ENCODE measurements around the gene GPC6. TPM values are rescaled to one million over a fixed set of nuclear protein-coding genes. Genes with fewer than 3 reads are reported as not detected.

The GPC6 gene
- polyA plus RNA-seq, 1 of the 3 experiments (the other 2 are of a cell fraction): 6.7 TPM

DNA sequence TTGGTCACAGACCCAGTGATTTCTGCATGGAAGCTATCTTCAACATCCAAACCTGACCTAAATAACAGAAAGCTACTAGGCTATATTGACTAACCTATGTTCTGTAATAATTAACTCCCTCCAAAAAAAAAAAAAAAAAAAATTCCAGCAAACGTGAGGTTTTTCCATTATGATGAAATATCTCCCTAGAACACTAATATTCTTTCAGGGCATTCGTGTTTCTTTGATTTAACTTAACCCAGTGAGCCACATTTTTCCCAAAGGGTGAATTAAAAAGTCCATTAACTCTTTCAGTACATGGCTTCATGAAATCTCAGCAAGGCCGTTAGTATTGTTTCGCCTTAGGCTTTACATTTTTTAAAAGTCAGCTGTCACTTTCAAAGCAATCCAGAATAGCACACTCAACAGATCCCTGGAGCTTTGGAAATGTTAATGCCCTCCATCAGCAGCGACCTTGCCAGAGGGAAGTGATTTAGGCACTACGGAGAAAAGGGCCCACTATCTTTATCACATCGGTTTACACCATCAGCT lies 1077.1 kb downstream of the GPC6 start:
- Histone ChIP-seq H3K79me2 (ENCODE audit: insufficient read depth) (no peaks in the 10 kb centered on the region), H4K20me1 (ENCODE audit: insufficient read depth) (no peaks in the 10 kb centered on the region), H3K36me3 (replicated peaks in 1 of 2; ENCODE audit: control insufficient read depth in 1 of 2, insufficient read depth in 2 of 2, low read length in 1 of 2) (no peaks in the 10 kb centered on the region), H3K9me2 (no peaks in the 10 kb centered on the region), H3K27ac (ENCODE audit: low read depth in 2 of 2, low read length in 1 of 2) (no peak overlapping the region), H3K4me2 (no peak overlapping the region), H3K27me3 (ENCODE audit: insufficient read depth) (no peaks in the 10 kb centered on the region), H3K9me3 (no peaks in the 10 kb centered on the region), H3K4me1 (ENCODE audit: control insufficient read depth in 1 of 2, insufficient read depth in 2 of 2, low read depth in 1 of 2, low read length in 1 of 2) (peaks cover 2 to 20% of the 10 kb centered on the region in 2 experiments; a peak in 3 of 4 replicates), H3K4me3 (ENCODE audit: low read depth in 2 of 2, low read length in 1 of 2) (no peak overlapping the region), H2AFZ (ENCODE audit: low read depth) (no peak overlapping the region), H3K9ac (no peak overlapping the region), H3F3A (replicated peaks; ENCODE audit: insufficient read depth) (peaks cover 19% of the 10 kb centered on the region)
- 64% methylated on average over 7 of the region's 7 CpGs for WGBS (ENCODE audit: low lambda C conversion rate)
- TF ChIP-seq TCF12 (IDR thresholded peaks at IDR 0.05): no peak
- TF ChIP-seq MXI1 (IDR thresholded peaks at IDR 0.05; ENCODE audit: low read depth, low read length): no peak
- TF ChIP-seq, protein P1, sequence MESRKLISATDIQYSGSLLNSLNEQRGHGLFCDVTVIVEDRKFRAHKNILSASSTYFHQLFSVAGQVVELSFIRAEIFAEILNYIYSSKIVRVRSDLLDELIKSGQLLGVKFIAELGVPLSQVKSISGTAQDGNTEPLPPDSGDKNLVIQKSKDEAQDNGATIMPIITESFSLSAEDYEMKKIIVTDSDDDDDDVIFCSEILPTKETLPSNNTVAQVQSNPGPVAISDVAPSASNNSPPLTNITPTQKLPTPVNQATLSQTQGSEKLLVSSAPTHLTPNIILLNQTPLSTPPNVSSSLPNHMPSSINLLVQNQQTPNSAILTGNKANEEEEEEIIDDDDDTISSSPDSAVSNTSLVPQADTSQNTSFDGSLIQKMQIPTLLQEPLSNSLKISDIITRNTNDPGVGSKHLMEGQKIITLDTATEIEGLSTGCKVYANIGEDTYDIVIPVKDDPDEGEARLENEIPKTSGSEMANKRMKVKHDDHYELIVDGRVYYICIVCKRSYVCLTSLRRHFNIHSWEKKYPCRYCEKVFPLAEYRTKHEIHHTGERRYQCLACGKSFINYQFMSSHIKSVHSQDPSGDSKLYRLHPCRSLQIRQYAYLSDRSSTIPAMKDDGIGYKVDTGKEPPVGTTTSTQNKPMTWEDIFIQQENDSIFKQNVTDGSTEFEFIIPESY (IDR thresholded peaks at IDR 0.05; ENCODE audit: borderline replicate concordance, low read depth): no peak
- TF ChIP-seq, protein P2, sequence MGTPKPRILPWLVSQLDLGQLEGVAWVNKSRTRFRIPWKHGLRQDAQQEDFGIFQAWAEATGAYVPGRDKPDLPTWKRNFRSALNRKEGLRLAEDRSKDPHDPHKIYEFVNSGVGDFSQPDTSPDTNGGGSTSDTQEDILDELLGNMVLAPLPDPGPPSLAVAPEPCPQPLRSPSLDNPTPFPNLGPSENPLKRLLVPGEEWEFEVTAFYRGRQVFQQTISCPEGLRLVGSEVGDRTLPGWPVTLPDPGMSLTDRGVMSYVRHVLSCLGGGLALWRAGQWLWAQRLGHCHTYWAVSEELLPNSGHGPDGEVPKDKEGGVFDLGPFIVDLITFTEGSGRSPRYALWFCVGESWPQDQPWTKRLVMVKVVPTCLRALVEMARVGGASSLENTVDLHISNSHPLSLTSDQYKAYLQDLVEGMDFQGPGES (IDR thresholded peaks at IDR 0.05; ENCODE audit: low read depth, low read length): no peak
- no peak for TF ChIP-seq RCOR1 (IDR thresholded peaks at IDR 0.05; ENCODE audit: low read length)
- no peak for TF ChIP-seq CHD2 (IDR thresholded peaks at IDR 0.05; ENCODE audit: low read length, partially characterized antibody)
- TF ChIP-seq GATA2 (CRISPR knock-in tag; IDR thresholded peaks at IDR 0.05): no peak
- TF ChIP-seq NRF1 (IDR thresholded peaks at IDR 0.05; ENCODE audit: low read depth, low read length): no peak
- TF ChIP-seq EP300 (IDR thresholded peaks at IDR 0.05; ENCODE audit: borderline replicate concordance in 1 of 2, low read depth in 1 of 2, low read length in 1 of 2): no peak
- TF ChIP-seq, protein P3, sequence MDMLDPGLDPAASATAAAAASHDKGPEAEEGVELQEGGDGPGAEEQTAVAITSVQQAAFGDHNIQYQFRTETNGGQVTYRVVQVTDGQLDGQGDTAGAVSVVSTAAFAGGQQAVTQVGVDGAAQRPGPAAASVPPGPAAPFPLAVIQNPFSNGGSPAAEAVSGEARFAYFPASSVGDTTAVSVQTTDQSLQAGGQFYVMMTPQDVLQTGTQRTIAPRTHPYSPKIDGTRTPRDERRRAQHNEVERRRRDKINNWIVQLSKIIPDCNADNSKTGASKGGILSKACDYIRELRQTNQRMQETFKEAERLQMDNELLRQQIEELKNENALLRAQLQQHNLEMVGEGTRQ (IDR thresholded peaks at IDR 0.05; ENCODE audit: borderline replicate concordance, low read depth, low read length): no peak
- TF ChIP-seq, protein P4, sequence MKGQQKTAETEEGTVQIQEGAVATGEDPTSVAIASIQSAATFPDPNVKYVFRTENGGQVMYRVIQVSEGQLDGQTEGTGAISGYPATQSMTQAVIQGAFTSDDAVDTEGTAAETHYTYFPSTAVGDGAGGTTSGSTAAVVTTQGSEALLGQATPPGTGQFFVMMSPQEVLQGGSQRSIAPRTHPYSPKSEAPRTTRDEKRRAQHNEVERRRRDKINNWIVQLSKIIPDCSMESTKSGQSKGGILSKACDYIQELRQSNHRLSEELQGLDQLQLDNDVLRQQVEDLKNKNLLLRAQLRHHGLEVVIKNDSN (IDR thresholded peaks at IDR 0.05; ENCODE audit: borderline replicate concordance, low read depth): no peak
- TF ChIP-seq FOXM1 (IDR thresholded peaks at IDR 0.05; ENCODE audit: low read depth): no peak
- TF ChIP-seq GABPA (IDR thresholded peaks at IDR 0.05; ENCODE audit: low read depth): no peak
- TF ChIP-seq POLR2AphosphoS5 (IDR thresholded peaks at IDR 0.05; ENCODE audit: low read depth, low read length): no peak
- no peak for TF ChIP-seq JUND (IDR thresholded peaks at IDR 0.05)
- no peak for TF ChIP-seq MEF2A (IDR thresholded peaks at IDR 0.05; ENCODE audit: borderline replicate concordance, low read depth)
- no peak for TF ChIP-seq NFIC (IDR thresholded peaks at IDR 0.05; ENCODE audit: borderline replicate concordance)
- TF ChIP-seq SIN3A (IDR thresholded peaks at IDR 0.05; ENCODE audit: borderline replicate concordance, low read depth, low read length): no peak
- TF ChIP-seq RXRA (IDR thresholded peaks at IDR 0.05; ENCODE audit: borderline replicate concordance, low read depth): no peak
- TF ChIP-seq TAF1 (IDR thresholded peaks at IDR 0.05; ENCODE audit: borderline replicate concordance, low read depth, low read length): no peak
- ChIA-PET CTCF (interaction anchor here (1.0 kb wide), 1 partner anchor 11 kb away, joined by 3 read pairs; no protein-coding TSS in a partner anchor), POLR2A (no interaction called here)
- no peak for DNase-seq
